ENCODE data around the gene MCTP1.
"Not testable (repeated sequence)": the region's sequence is repeated elsewhere in the genome, so short reads cannot be mapped to it uniquely, and the experiment has no call there.

Gene MCTP1

DNA sequence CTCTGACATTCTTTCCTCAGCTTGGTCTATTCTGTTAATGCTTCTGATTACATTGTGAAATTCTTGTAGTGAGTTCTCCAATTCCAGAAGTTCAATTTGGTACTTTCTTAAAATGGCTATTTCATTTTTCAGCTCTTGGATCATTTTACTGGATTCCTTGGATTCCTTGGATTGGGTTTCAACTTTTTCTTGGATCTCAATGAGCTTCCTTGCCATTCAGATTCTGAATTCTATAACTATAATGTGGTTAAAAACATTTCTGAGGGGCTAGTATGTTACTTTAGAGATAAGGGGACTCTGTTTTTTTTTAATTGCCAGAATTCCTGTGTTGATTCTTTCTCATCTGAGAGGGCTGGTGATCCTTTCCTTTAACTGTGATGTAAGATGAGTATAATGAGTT, 136.4 kb downstream of the MCTP1 start:
- in situ Hi-C loops (cut with MboI; ENCODE audit: low pct_unique_long_range_greater_than_20kb, low sequenced_read_pairs, unreplicated experiment): no loop called here
- DNase-seq (ENCODE audit: low spot score): no peak
- TF ChIP-seq, protein P1, sequence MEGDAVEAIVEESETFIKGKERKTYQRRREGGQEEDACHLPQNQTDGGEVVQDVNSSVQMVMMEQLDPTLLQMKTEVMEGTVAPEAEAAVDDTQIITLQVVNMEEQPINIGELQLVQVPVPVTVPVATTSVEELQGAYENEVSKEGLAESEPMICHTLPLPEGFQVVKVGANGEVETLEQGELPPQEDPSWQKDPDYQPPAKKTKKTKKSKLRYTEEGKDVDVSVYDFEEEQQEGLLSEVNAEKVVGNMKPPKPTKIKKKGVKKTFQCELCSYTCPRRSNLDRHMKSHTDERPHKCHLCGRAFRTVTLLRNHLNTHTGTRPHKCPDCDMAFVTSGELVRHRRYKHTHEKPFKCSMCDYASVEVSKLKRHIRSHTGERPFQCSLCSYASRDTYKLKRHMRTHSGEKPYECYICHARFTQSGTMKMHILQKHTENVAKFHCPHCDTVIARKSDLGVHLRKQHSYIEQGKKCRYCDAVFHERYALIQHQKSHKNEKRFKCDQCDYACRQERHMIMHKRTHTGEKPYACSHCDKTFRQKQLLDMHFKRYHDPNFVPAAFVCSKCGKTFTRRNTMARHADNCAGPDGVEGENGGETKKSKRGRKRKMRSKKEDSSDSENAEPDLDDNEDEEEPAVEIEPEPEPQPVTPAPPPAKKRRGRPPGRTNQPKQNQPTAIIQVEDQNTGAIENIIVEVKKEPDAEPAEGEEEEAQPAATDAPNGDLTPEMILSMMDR (IDR thresholded peaks at IDR 0.05; ENCODE audit: extremely low read depth, insufficient read depth, missing control alignments): no peak

DNA sequence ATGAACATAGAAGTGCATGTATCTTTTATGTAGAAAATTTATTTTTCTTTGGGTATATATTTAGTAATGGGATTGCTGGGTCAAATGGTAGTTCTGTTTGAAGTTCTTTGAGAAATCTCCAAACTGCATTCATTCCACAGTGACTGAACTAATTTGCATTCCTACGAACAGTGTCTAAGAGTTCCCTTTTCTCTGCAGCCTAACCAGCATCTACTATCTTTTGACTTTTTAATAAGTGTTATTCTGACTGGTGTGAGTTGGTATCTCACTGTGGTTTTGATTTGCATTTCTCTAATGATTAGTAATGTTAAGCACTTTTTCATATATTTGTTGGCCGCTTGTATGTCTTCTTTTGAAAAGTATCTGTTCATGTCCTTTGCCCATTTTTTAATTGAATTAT, 141.0 kb downstream of the MCTP1 start:
- DNase-seq (ENCODE audit: low spot score): not testable (repeated sequence)

GRCh38 chr5:95142145-95142544, 142.7 kb downstream of the MCTP1 start:
- in situ Hi-C loops (cut with MboI; ENCODE audit: low pct_unique_long_range_greater_than_20kb, low sequenced_read_pairs, unreplicated experiment): no loop called here
- DNase-seq (ENCODE audit: low spot score): no peak
- TF ChIP-seq, protein P1 (IDR thresholded peaks at IDR 0.05; ENCODE audit: extremely low read depth, insufficient read depth, missing control alignments): no peak

More for the DNA sequence above, 141.0 kb downstream of the MCTP1 start:
- in situ Hi-C loops (cut with MboI; ENCODE audit: low pct_unique_long_range_greater_than_20kb, low sequenced_read_pairs, unreplicated experiment): not testable (repeated sequence)

DNA sequence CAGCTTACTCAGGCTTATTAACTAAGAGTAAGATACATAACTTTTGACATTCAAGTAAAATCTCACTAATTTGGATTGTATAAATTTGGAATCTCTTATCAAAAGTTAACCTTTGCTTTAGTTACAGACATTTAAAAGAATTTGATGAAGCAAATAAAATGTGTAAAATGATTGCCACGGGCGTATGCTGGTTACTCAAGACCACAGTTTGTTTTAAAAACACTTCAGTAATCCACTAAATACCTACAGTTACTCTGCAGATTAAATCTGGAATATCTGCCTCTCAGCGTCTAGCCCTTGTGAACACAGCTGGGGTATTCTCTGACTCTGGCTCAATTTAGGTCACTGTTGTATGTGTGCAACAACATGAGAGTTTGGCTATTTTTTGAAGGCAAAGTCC, 143.8 kb downstream of the MCTP1 start:
- in situ Hi-C loops (cut with MboI; ENCODE audit: low pct_unique_long_range_greater_than_20kb, low sequenced_read_pairs, unreplicated experiment): no loop called here
- DNase-seq (ENCODE audit: low spot score): no peak
- TF ChIP-seq, protein P1 (IDR thresholded peaks at IDR 0.05; ENCODE audit: extremely low read depth, insufficient read depth, missing control alignments): no peak

- in situ Hi-C loops (cut with MboI; ENCODE audit: low pct_unique_long_range_greater_than_20kb, low sequenced_read_pairs, unreplicated experiment): no loop called here
- DNase-seq (ENCODE audit: low spot score): no peak
- TF ChIP-seq, protein P1 (IDR thresholded peaks at IDR 0.05; ENCODE audit: extremely low read depth, insufficient read depth, missing control alignments): no peak
These were observed 150.6 kb downstream of the MCTP1 start for GRCh38 chr5:95134326-95134725.

- TF ChIP-seq, protein P1 (IDR thresholded peaks at IDR 0.05; ENCODE audit: extremely low read depth, insufficient read depth, missing control alignments): no peak
- no peak for DNase-seq (ENCODE audit: low spot score)
- in situ Hi-C loops (cut with MboI; ENCODE audit: low pct_unique_long_range_greater_than_20kb, low sequenced_read_pairs, unreplicated experiment): no loop called here
These were observed 152.8 kb downstream of the MCTP1 start for GRCh38 chr5:95132096-95132495.

- no peak for DNase-seq (ENCODE audit: low spot score)
- in situ Hi-C loops (cut with MboI; ENCODE audit: low pct_unique_long_range_greater_than_20kb, low sequenced_read_pairs, unreplicated experiment): no loop called here
- TF ChIP-seq, protein P1 (IDR thresholded peaks at IDR 0.05; ENCODE audit: extremely low read depth, insufficient read depth, missing control alignments): no peak
These were observed 154.0 kb downstream of the MCTP1 start for GRCh38 chr5:95130941-95131340.
